ENCODE data around the gene SPOCK1. TPM values are rescaled to one million over a fixed set of nuclear protein-coding genes. Genes with fewer than 3 reads are reported as not detected.

The SPOCK1 gene
- total RNA-seq, 1 donor from 2014 or later = 81.2 TPM

GRCh38 chr5:137164536-137164935 is 334.6 kb downstream of the SPOCK1 start:
- intact Hi-C loops (cut with DNase I) = no loop called here

GRCh38 chr5:137158691-137159090 is 340.4 kb downstream of the SPOCK1 start:
- no peak for TF ChIP-seq CTCF (IDR thresholded peaks at IDR 0.05)

More at GRCh38 chr5:137164536-137164935, 334.6 kb downstream of the SPOCK1 start:
- no peaks in the 10 kb centered on the region for H3K4me1 ChIP-seq
- H3K27ac ChIP-seq = no peak overlapping the region
- no peaks in the 10 kb centered on the region for H3K9me3 ChIP-seq
- no peak for DNase-seq (ENCODE audit: low spot score in 2 of 2)
- H3K36me3 ChIP-seq = no peaks in the 10 kb centered on the region
- no peaks in the 10 kb centered on the region for H3K27me3 ChIP-seq
- H3K4me3 ChIP-seq = no peak overlapping the region
- no peak for TF ChIP-seq CTCF (IDR thresholded peaks at IDR 0.05)

GRCh38 chr5:137156180-137156579 is 342.9 kb downstream of the SPOCK1 start:
- H3K27me3 ChIP-seq = no peaks in the 10 kb centered on the region
- no peak for TF ChIP-seq CTCF (IDR thresholded peaks at IDR 0.05)
- no peaks in the 10 kb centered on the region for H3K36me3 ChIP-seq
- no peaks in the 10 kb centered on the region for H3K4me1 ChIP-seq
- H3K9me3 ChIP-seq = no peaks in the 10 kb centered on the region
- no peak overlapping the region for H3K4me3 ChIP-seq
- no peak overlapping the region for H3K27ac ChIP-seq
- no peak for DNase-seq (ENCODE audit: low spot score in 2 of 2)
- intact Hi-C loops (cut with DNase I) = no loop called here

More at GRCh38 chr5:137158691-137159090, 340.4 kb downstream of the SPOCK1 start:
- no peak for DNase-seq (ENCODE audit: low spot score in 2 of 2)
- H3K27me3 ChIP-seq = no peaks in the 10 kb centered on the region
- H3K36me3 ChIP-seq = no peaks in the 10 kb centered on the region
- intact Hi-C loops (cut with DNase I) = no loop called here
- H3K4me3 ChIP-seq = no peak overlapping the region
- H3K4me1 ChIP-seq = no peaks in the 10 kb centered on the region
- H3K27ac ChIP-seq = no peak overlapping the region
- H3K9me3 ChIP-seq = no peaks in the 10 kb centered on the region

GRCh38 chr5:137155261-137156000 is 343.7 kb downstream of the SPOCK1 start:
- intact Hi-C loops (cut with DNase I) = no loop called here
- Histone ChIP-seq H3K4me1 (no peaks in the 10 kb centered on the region), H3K9me3 (no peaks in the 10 kb centered on the region), H3K4me3 (no peak overlapping the region), H3K27me3 (no peaks in the 10 kb centered on the region), H3K27ac (no peak overlapping the region), H3K36me3 (no peaks in the 10 kb centered on the region)
- DNase-seq (ENCODE audit: low spot score in 2 of 2) = no peak
- no peak for TF ChIP-seq CTCF (IDR thresholded peaks at IDR 0.05)

DNA sequence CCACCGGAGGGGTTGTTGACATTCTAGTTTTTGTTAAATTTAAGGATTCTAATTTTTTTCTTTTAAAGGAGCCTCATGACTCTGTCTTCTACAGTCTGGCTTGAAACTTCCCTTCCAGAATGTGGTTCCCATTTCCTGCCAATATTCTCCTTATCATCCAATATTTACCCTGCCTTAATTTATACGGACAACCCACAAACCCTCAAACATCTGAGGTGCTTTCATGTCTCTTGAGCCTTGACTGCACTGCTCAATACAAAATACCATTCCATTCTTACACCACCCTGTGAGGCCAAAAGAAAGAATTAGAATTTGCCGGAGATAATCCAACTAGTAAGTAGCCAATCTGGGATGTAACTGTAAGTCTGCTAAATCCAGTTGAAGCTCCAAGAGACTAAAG is 346.5 kb downstream of the SPOCK1 start:
- H3K27ac ChIP-seq = no peak overlapping the region
- no peak for DNase-seq (ENCODE audit: low spot score in 2 of 2)
- no peaks in the 10 kb centered on the region for H3K4me1 ChIP-seq
- H3K4me3 ChIP-seq = no peak overlapping the region
- H3K27me3 ChIP-seq = no peaks in the 10 kb centered on the region
- TF ChIP-seq CTCF (IDR thresholded peaks at IDR 0.05) = no peak
- no peaks in the 10 kb centered on the region for H3K9me3 ChIP-seq
- H3K36me3 ChIP-seq = no peaks in the 10 kb centered on the region
- intact Hi-C loops (cut with DNase I) = no loop called here

All from ascending aorta (tissue), 2 donors.